ENCODE measurements around the gene MATCAP1. TPM values are rescaled to one million over a fixed set of nuclear protein-coding genes. Genes with fewer than 3 reads are reported as not detected.

MATCAP1 gene
- total RNA-seq, 1 experiment from 2014 or later, result 40.8 TPM

GRCh38 chr16:67155295-67156142 is 28.2 kb downstream of the MATCAP1 start (continued):
- no peak for TF ChIP-seq RORB (CRISPR knock-in tag; IDR thresholded peaks at IDR 0.05)
- no peak for TF ChIP-seq ZNF396 (CRISPR knock-in tag; IDR thresholded peaks at IDR 0.05; ENCODE audit: borderline replicate concordance)
- no peak for TF ChIP-seq JAZF1 (CRISPR knock-in tag; IDR thresholded peaks at IDR 0.05)
- TF ChIP-seq SMAD3 (CRISPR knock-in tag; IDR thresholded peaks at IDR 0.05; ENCODE audit: borderline replicate concordance), result no peak
- no peak for TF ChIP-seq ZNF425 (CRISPR knock-in tag; conservative IDR thresholded peaks at IDR 0.05)
- TF ChIP-seq HMGXB4 (CRISPR knock-in tag; IDR thresholded peaks at IDR 0.05), result peak; percentile 98
- TF ChIP-seq TCF7 (CRISPR knock-in tag; IDR thresholded peaks at IDR 0.05; ENCODE audit: low read depth), result no peak
- peak; percentile 56; the same call in 1 of the 2 replicates for TF ChIP-seq GABPB1 (CRISPR knock-in tag; IDR thresholded peaks at IDR 0.05)
- TF ChIP-seq PRRX2 (CRISPR knock-in tag; IDR thresholded peaks at IDR 0.05), result no peak
- no peak for TF ChIP-seq CDX4 (CRISPR knock-in tag; IDR thresholded peaks at IDR 0.05; ENCODE audit: borderline replicate concordance)
- TF ChIP-seq GRHL2 (CRISPR knock-in tag; IDR thresholded peaks at IDR 0.05; ENCODE audit: insufficient replicate concordance, severe bottlenecking), result no peak
- TF ChIP-seq ATF6 (CRISPR knock-in tag; IDR thresholded peaks at IDR 0.05), result no peak
- no peak for TF ChIP-seq TEAD4 (CRISPR knock-in tag; IDR thresholded peaks at IDR 0.05)
- no peak for TF ChIP-seq IRF2 (CRISPR knock-in tag; IDR thresholded peaks at IDR 0.05; ENCODE audit: borderline replicate concordance, low read depth)
- no peak for TF ChIP-seq ZBTB43 (CRISPR knock-in tag; IDR thresholded peaks at IDR 0.05)
- TF ChIP-seq NR2C2 (CRISPR knock-in tag; IDR thresholded peaks at IDR 0.05), result no peak
- TF ChIP-seq E2F1 (CRISPR knock-in tag; IDR thresholded peaks at IDR 0.05), result no peak
- no peak for TF ChIP-seq RELA (CRISPR knock-in tag; IDR thresholded peaks at IDR 0.05; ENCODE audit: borderline replicate concordance)
- TF ChIP-seq AR (CRISPR knock-in tag; IDR thresholded peaks at IDR 0.05), result no peak
- TF ChIP-seq PRDM15 (CRISPR knock-in tag; IDR thresholded peaks at IDR 0.05), result 0 out of 2 replicates have a peak, but pooled peaks have one; percentile 29

Measured in WTC11 (cell line).